ENCODE data around the gene ZNF821.

GRCh38 chr16:71895679-71896365 is 11.8 kb upstream of the ZNF821 start:
- TF ChIP-seq POLR2A (IDR thresholded peaks at IDR 0.05) (no peak), CTCF (IDR thresholded peaks at IDR 0.05) (no peak), POLR2AphosphoS5 (IDR thresholded peaks at IDR 0.05; ENCODE audit: insufficient read depth in 1 of 2, low read depth in 1 of 2) (no peak)

Data from vagina (tissue), 2 donors.